Natural killer cell (primary cell): ENCODE results near the gene RBFOX1. TPM values are rescaled to one million over a fixed set of nuclear protein-coding genes. Genes with fewer than 3 reads are reported as not detected.

ENCODE experiments used
- ATAC-seq, 3 donors: fragments of 150-1000 bp in 2 of 3; fragments of 200-7000 bp in 1 of 3; cut with Tn5 transposase; 1 replicate in 1 of 3; 2 replicates in 2 of 3; pipeline ENCODE4 v1.10.0; 2021; ENCODE audit warnings: mild to moderate bottlenecking in 2 of 3, moderate library complexity in 2 of 3
- DNase-seq, 2 donors: peaks; one replicate each; pipeline versions ENCODE4 v3.0.0 to v3.0.0-alpha.2; 2013 to 2021; ENCODE audit warnings: mixed read lengths in 1 of 2
- H3K27ac ChIP-seq: one replicate; pipeline ENCODE4 v1.5.1; 2013; ENCODE audit warnings: mild to moderate bottlenecking, low read length
- H3K27me3 ChIP-seq: one replicate; pipeline ENCODE4 v1.6.1; 2013; ENCODE audit warnings: low read length; ENCODE audit not compliant: control insufficient read depth, insufficient read depth
- H3K36me3 ChIP-seq: one replicate; pipeline ENCODE4 v1.6.1; 2013; ENCODE audit warnings: low read length; ENCODE audit not compliant: control insufficient read depth, insufficient read depth
- H3K4me1 ChIP-seq: one replicate; pipeline ENCODE4 v1.6.1; 2013; ENCODE audit warnings: low read length; ENCODE audit not compliant: control insufficient read depth, insufficient read depth
- H3K4me3 ChIP-seq: one replicate; pipeline ENCODE4 v1.5.1; 2013; ENCODE audit warnings: low read length
- H3K9me3 ChIP-seq: one replicate; pipeline ENCODE4 v1.6.1; 2013; ENCODE audit warnings: low read length; ENCODE audit not compliant: control insufficient read depth, insufficient read depth
- H3K27ac Mint-ChIP-seq, 2 donors: one replicate each; pipeline ENCODE4 v1.8.0; 2022; ENCODE audit warnings: mild to moderate bottlenecking in 2 of 2, mixed read lengths in 2 of 2, moderate library complexity in 1 of 2
- H3K27me3 Mint-ChIP-seq, 2 donors: one replicate each; pipeline ENCODE4 v1.8.0; 2022; ENCODE audit warnings: low read depth in 2 of 2, mixed read lengths in 2 of 2
- H3K36me3 Mint-ChIP-seq: one replicate; pipeline ENCODE4 v1.8.0; 2022; ENCODE audit warnings: mixed read lengths
- H3K4me1 Mint-ChIP-seq, 2 donors: one replicate each; pipeline ENCODE4 v1.8.0; 2022; ENCODE audit warnings: mixed read lengths in 2 of 2
- H3K4me3 Mint-ChIP-seq: one replicate; pipeline ENCODE4 v1.8.0; 2022; ENCODE audit warnings: mild to moderate bottlenecking, moderate library complexity, mixed read lengths
- H3K9me3 Mint-ChIP-seq, 2 donors: one replicate each; pipeline ENCODE4 v1.8.0; 2022; ENCODE audit warnings: mixed read lengths in 2 of 2
- WGBS: methylation state at CpG from one replicate; pipeline ENCODE4 v1.1.7; 2013; ENCODE audit warnings: missing lambda C conversion rate; ENCODE audit not compliant: insufficient coverage; 5-methylcytosine and 5-hydroxymethylcytosine counted together
- intact Hi-C: fragments of 100-400 bp; cut with micrococcal nuclease; formaldehyde crosslinking; loops from one replicate; pipeline ENCODE4 v1.14.2; 2022
- total RNA-seq, 4 donors: library from RNA; stranded (reverse); fragments of 120-200 nt in 1 of 4; gene quantifications; one replicate each; pipeline versions ENCODE4 v1.2.3 to v1.2.4, GENCODE V29; 2013 to 2022
- TF ChIP-seq, protein P1 (sequence below): fragments of 200-600 bp; IDR thresholded peaks from one replicate; pipeline ENCODE4 v1.8.0; 2022; ENCODE audit warnings: antibody characterized with exemption

The RBFOX1 gene
- total RNA-seq, 3 donors from 2014 or later (not counting 1 experiment from before 2014, with no cell fraction given) = not detected

DNA sequence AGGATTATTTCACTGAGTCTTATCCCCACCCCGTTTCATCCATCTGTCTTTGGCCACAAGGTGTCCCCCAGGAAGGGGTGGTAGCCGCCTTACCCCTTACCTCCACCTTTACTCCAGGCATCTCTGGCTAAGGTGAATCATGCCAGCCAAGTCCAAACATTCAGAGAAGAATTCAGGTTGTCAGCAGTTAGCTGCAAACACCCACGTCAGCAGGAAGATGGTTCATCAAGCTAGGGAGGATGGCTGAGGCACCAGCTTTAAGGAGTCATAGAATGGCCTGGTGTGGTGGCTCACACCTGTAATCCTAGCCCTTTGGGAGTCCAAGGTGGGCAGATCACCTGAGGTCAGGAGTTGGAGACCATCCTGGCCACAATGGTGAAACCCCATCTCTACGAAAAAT, 61.0 kb downstream of the RBFOX1 start:
- Histone ChIP-seq H3K27me3 (no peaks in the 10 kb centered on the region), H3K27ac (no peak overlapping the region), H3K4me1 (no peaks in the 10 kb centered on the region), H3K9me3 (peaks cover 3% of the 10 kb centered on the region), H3K4me3 (no peak overlapping the region), H3K36me3 (no peaks in the 10 kb centered on the region)
- H3K27ac Mint-ChIP-seq = no peak overlapping the region
- ATAC-seq (no peak), DNase-seq (no peak)
- WGBS = 91% methylated on average over 4 of the region's 4 CpGs
- H3K9me3 Mint-ChIP-seq = peaks cover 0 to 9% of the 10 kb centered on the region in 2 donors
- intact Hi-C loops = no loop called here
- H3K36me3 Mint-ChIP-seq = no peaks in the 10 kb centered on the region
- H3K27me3 Mint-ChIP-seq = no peaks in the 10 kb centered on the region
- TF ChIP-seq, protein P1, sequence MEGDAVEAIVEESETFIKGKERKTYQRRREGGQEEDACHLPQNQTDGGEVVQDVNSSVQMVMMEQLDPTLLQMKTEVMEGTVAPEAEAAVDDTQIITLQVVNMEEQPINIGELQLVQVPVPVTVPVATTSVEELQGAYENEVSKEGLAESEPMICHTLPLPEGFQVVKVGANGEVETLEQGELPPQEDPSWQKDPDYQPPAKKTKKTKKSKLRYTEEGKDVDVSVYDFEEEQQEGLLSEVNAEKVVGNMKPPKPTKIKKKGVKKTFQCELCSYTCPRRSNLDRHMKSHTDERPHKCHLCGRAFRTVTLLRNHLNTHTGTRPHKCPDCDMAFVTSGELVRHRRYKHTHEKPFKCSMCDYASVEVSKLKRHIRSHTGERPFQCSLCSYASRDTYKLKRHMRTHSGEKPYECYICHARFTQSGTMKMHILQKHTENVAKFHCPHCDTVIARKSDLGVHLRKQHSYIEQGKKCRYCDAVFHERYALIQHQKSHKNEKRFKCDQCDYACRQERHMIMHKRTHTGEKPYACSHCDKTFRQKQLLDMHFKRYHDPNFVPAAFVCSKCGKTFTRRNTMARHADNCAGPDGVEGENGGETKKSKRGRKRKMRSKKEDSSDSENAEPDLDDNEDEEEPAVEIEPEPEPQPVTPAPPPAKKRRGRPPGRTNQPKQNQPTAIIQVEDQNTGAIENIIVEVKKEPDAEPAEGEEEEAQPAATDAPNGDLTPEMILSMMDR = no peak
- H3K4me1 Mint-ChIP-seq = no peaks in the 10 kb centered on the region
- H3K4me3 Mint-ChIP-seq = no peak overlapping the region

GRCh38 chr16:7394720-7395336, 62.2 kb downstream of the RBFOX1 start:
- no peak overlapping the region for H3K4me3 Mint-ChIP-seq
- H3K36me3 Mint-ChIP-seq = no peaks in the 10 kb centered on the region
- ATAC-seq (no peak), DNase-seq (no peak)
- intact Hi-C loops = no loop called here
- Histone ChIP-seq H3K27ac (no peak overlapping the region), H3K4me3 (no peak overlapping the region), H3K9me3 (no peaks in the 10 kb centered on the region), H3K4me1 (no peaks in the 10 kb centered on the region), H3K36me3 (no peaks in the 10 kb centered on the region), H3K27me3 (no peaks in the 10 kb centered on the region)
- H3K27me3 Mint-ChIP-seq = no peaks in the 10 kb centered on the region
- H3K27ac Mint-ChIP-seq = no peak overlapping the region
- H3K9me3 Mint-ChIP-seq = peaks cover 0 to 9% of the 10 kb centered on the region in 2 donors
- WGBS = 84% methylated on average over 7 of the region's 7 CpGs
- no peaks in the 10 kb centered on the region for H3K4me1 Mint-ChIP-seq
- TF ChIP-seq, protein P1 = no peak

GRCh38 chr16:7397901-7398300, 65.3 kb downstream of the RBFOX1 start:
- intact Hi-C loops = no loop called here
- no peaks in the 10 kb centered on the region for H3K36me3 ChIP-seq
- no peak for ATAC-seq
- DNase-seq = no peak
- Mint-ChIP-seq H3K27ac (no peak overlapping the region), H3K27me3 (no peaks in the 10 kb centered on the region), H3K4me3 (no peak overlapping the region), H3K36me3 (no peaks in the 10 kb centered on the region), H3K9me3 (peaks cover 0 to 2% of the 10 kb centered on the region in 2 donors), H3K4me1 (no peaks in the 10 kb centered on the region)
- H3K4me1 ChIP-seq = no peaks in the 10 kb centered on the region
- WGBS = 97% methylated on average over 4 of the region's 5 CpGs
- no peak overlapping the region for H3K27ac ChIP-seq
- no peaks in the 10 kb centered on the region for H3K9me3 ChIP-seq
- TF ChIP-seq, protein P1 = no peak
- H3K27me3 ChIP-seq = no peaks in the 10 kb centered on the region
- no peak overlapping the region for H3K4me3 ChIP-seq

DNA sequence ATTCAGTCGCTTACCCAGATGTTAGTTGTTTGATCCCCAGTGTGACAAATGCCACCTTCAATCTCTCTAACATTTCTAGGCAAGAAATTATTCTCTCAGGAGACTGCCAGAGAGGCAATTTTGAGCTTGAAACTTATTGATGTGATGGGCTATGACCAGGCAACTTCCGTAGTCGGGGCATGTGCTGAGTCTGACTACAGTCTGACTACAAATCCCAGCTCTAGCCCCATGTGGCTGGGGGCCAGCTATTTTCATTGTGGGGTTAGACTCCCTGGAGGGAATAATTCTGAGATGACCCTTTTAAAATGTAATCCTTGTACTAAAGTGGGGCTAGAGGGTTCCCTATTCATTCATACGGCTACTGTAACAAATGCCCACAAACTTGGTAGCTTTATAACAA, 65.9 kb downstream of the RBFOX1 start:
- Mint-ChIP-seq H3K9me3 (peaks cover 0 to 4% of the 10 kb centered on the region in 2 donors), H3K27ac (no peak overlapping the region), H3K4me1 (no peaks in the 10 kb centered on the region), H3K27me3 (no peaks in the 10 kb centered on the region), H3K36me3 (no peaks in the 10 kb centered on the region), H3K4me3 (no peak overlapping the region)
- Histone ChIP-seq H3K9me3 (no peaks in the 10 kb centered on the region), H3K4me1 (no peaks in the 10 kb centered on the region), H3K27me3 (no peaks in the 10 kb centered on the region), H3K36me3 (no peaks in the 10 kb centered on the region), H3K4me3 (no peak overlapping the region), H3K27ac (no peak overlapping the region)
- ATAC-seq (no peak), DNase-seq (no peak)
- 100% methylated on average over 3 of the region's 4 CpGs for WGBS
- intact Hi-C loops = no loop called here
- TF ChIP-seq, protein P1 = no peak
